NB4 (cell line): ENCODE measurements around the gene SCAND1.

Experiments
- CTCF ChIP-seq: IDR thresholded peaks from one replicate; pipeline ENCODE4 v1.5.1; 2012; ENCODE audit warnings: low read depth, low read length
- MAX ChIP-seq: IDR thresholded peaks from 2 replicates; pipeline ENCODE4 v1.6.1; 2011; ENCODE audit warnings: low read depth, low read length
- MYC ChIP-seq: IDR thresholded peaks from 2 replicates; pipeline ENCODE4 v1.6.1; 2011; ENCODE audit warnings: low read depth, low read length
- POLR2A ChIP-seq: IDR thresholded peaks from 2 replicates; pipeline ENCODE4 v1.6.1; 2011; ENCODE audit warnings: mild to moderate bottlenecking; ENCODE audit not compliant: insufficient read length; ENCODE audit errors: extremely low read depth

GRCh38 chr20:36004045-36004444, 49.7 kb upstream of the SCAND1 start:
- TF ChIP-seq CTCF (no peak), POLR2A (no peak), MYC (no peak), MAX (no peak)
